H1 (cell line): ENCODE results near the gene GIGYF2. TPM values are rescaled to one million over a fixed set of nuclear protein-coding genes. Genes with fewer than 3 reads are reported as not detected.

Source experiments
- CTCF ChIA-PET: fragments of 300-600 bp; sonication (Branson Sonifier 250); formaldehyde crosslinking; loops from one replicate; lab custom pipeline; 2021; ENCODE audit not compliant: partially characterized antibody; lab: Charles Lee
- POLR2A ChIA-PET: fragments of 300-600 bp; sonication (Branson Sonifier 250); formaldehyde crosslinking; loops from one replicate; lab custom pipeline; 2021; ENCODE audit warnings: inconsistent platforms; ENCODE audit not compliant: partially characterized antibody; lab: Charles Lee
- DNase-seq, 2 experiments: peaks; one replicate each; pipeline versions ENCODE4 v3.0.0 to v3.0.0-alpha.2; 2010 to 2022; ENCODE audit warnings: low spot score in 2 of 2, low read depth in 1 of 2, mixed read lengths in 1 of 2
- FAIRE-seq: peaks from 2 replicates; lab custom pipeline; 2011; peaks lifted over from hg19 to GRCh38; lab: Jason Lieb, UNC
- H2AFZ ChIP-seq: 2 replicates; pipeline ENCODE4 v1.8.1; 2012; ENCODE audit warnings: low read length, inconsistent platforms
- H2AK5ac ChIP-seq: 2 replicates; pipeline ENCODE4 v1.6.1; 2013; ENCODE audit warnings: low read depth, low read length
- H2BK120ac ChIP-seq: replicated peaks from 2 replicates; pipeline ENCODE3; 2013; ENCODE audit warnings: low read depth, low read length, inconsistent platforms
- H2BK12ac ChIP-seq: 2 replicates; pipeline ENCODE4 v1.6.1; 2013; ENCODE audit warnings: low read depth, low read length
- H2BK15ac ChIP-seq: 2 replicates; pipeline ENCODE4 v1.6.1; 2013; ENCODE audit warnings: low read length
- H2BK20ac ChIP-seq: 2 replicates; pipeline ENCODE4 v1.6.1; 2013; ENCODE audit warnings: low read length
- H2BK5ac ChIP-seq: 2 replicates; pipeline ENCODE4 v1.6.1; 2013; ENCODE audit warnings: low read depth, low read length
- H3K14ac ChIP-seq: 2 replicates; pipeline ENCODE4 v1.6.1; 2013; ENCODE audit warnings: inconsistent platforms; ENCODE audit not compliant: insufficient read length
- H3K18ac ChIP-seq: 2 replicates; pipeline ENCODE4 v1.6.1; 2013; ENCODE audit warnings: low read length; ENCODE audit errors: extremely low read depth
- H3K23ac ChIP-seq: 2 replicates; pipeline ENCODE4 v1.6.1; 2013; ENCODE audit warnings: inconsistent platforms; ENCODE audit not compliant: insufficient read length
- H3K23me2 ChIP-seq: 2 replicates; pipeline ENCODE4 v1.6.1; 2013; ENCODE audit warnings: low read depth, low read length
- H3K27ac ChIP-seq: 2 replicates; pipeline ENCODE4 v1.6.1; 2011; ENCODE audit warnings: low read depth, low read length, inconsistent platforms
- H3K27me3 ChIP-seq, 4 experiments: replicated peaks in 1 of 4; 1 replicate in 1 of 4; 2 replicates in 3 of 4; pipeline versions ENCODE4 v1.6.1 to v1.8.1; 2011 to 2013; ENCODE audit warnings: low read length in 3 of 4, mild to moderate bottlenecking in 3 of 4, inconsistent platforms in 2 of 4, mixed read lengths in 2 of 4, moderate library complexity in 1 of 4; ENCODE audit not compliant: control insufficient read depth in 3 of 4, insufficient read depth in 3 of 4; ENCODE audit errors: extremely low read depth in 1 of 4
- H3K36me3 ChIP-seq, 4 experiments: 2 replicates each; pipeline versions ENCODE4 v1.6.1 to v1.8.1; 2011 to 2013; ENCODE audit warnings: mild to moderate bottlenecking in 4 of 4, low read length in 3 of 4, moderate library complexity in 2 of 4, control low read depth in 1 of 4, inconsistent platforms in 1 of 4; ENCODE audit not compliant: insufficient read depth in 4 of 4, control insufficient read depth in 2 of 4
- H3K4ac ChIP-seq: replicated peaks from 2 replicates; pipeline ENCODE3; 2013; ENCODE audit warnings: low read length, low read depth, mixed read lengths, inconsistent platforms; ENCODE audit not compliant: insufficient read length
- H3K4me1 ChIP-seq, 4 experiments: replicated peaks in 1 of 4; 1 replicate in 1 of 4; 2 replicates in 3 of 4; pipeline versions ENCODE4 v1.6.1 to v1.8.1; 2011 to 2013; ENCODE audit warnings: low read length in 3 of 4, inconsistent platforms in 2 of 4, mixed read lengths in 1 of 4; ENCODE audit not compliant: insufficient read depth in 4 of 4, control insufficient read depth in 3 of 4
- H3K4me2 ChIP-seq, 2 experiments: 2 replicates each; pipeline versions ENCODE4 v1.6.1 to v1.8.1; 2011 to 2013; ENCODE audit warnings: low read depth in 2 of 2, low read length in 2 of 2, control low read depth in 1 of 2, inconsistent platforms in 1 of 2, mild to moderate bottlenecking in 1 of 2; ENCODE audit not compliant: insufficient read depth in 1 of 2
- H3K4me3 ChIP-seq, 4 experiments: fragments of 200-600, 300-600 bp in 1 of 4; sonication (generic), shearing (Covaris generic), sonication (Bioruptor Twin) in 1 of 4; 2 replicates each; pipeline versions ENCODE4 v1.5.1 to v1.8.1; 2011 to 2016; ENCODE audit warnings: low read length in 4 of 4, low read depth in 3 of 4, control low read depth in 2 of 4, inconsistent platforms in 2 of 4, mild to moderate bottlenecking in 2 of 4, mixed read lengths in 1 of 4, moderate library complexity in 1 of 4; ENCODE audit not compliant: insufficient read depth in 2 of 4; ENCODE audit errors: extremely low read depth in 1 of 4
- H3K56ac ChIP-seq: replicated peaks from 2 replicates; pipeline ENCODE3; 2013; ENCODE audit warnings: low read depth, mild to moderate bottlenecking, mixed read lengths, low read length, inconsistent platforms; ENCODE audit not compliant: insufficient read length
- H3K79me1 ChIP-seq: 2 replicates; pipeline ENCODE4 v1.6.1; 2013; ENCODE audit warnings: low read depth, low read length, control low read depth
- H3K79me2 ChIP-seq, 2 experiments: 2 replicates each; pipeline versions ENCODE4 v1.6.1 to v1.8.1; 2012 to 2013; ENCODE audit warnings: low read length in 2 of 2, mild to moderate bottlenecking in 2 of 2, inconsistent platforms in 1 of 2; ENCODE audit not compliant: insufficient read depth in 2 of 2, control insufficient read depth in 1 of 2
- H3K9ac ChIP-seq, 4 experiments: replicated peaks in 1 of 4; 1 replicate in 1 of 4; 2 replicates in 3 of 4; pipeline versions ENCODE4 v1.6.1 to v1.8.1; 2011 to 2013; ENCODE audit warnings: low read depth in 3 of 4, low read length in 3 of 4, control low read depth in 2 of 4, mild to moderate bottlenecking in 2 of 4, moderate library complexity in 2 of 4, inconsistent platforms in 1 of 4; ENCODE audit errors: extremely low read depth in 1 of 4
- H3K9me3 ChIP-seq, 2 experiments: 2 replicates each; pipeline versions ENCODE4 v1.6.1 to v1.8.1; 2012 to 2013; ENCODE audit warnings: mild to moderate bottlenecking in 2 of 2, moderate library complexity in 2 of 2, control low read depth in 1 of 2, inconsistent platforms in 1 of 2, low read depth in 1 of 2, low read length in 1 of 2, mixed read lengths in 1 of 2; ENCODE audit not compliant: insufficient read depth in 2 of 2
- H4K20me1 ChIP-seq, 2 experiments: replicated peaks in 1 of 2; 2 replicates each; pipeline versions ENCODE3 to v1.8.1; 2011 to 2013; ENCODE audit warnings: inconsistent platforms in 2 of 2, low read length in 2 of 2, mild to moderate bottlenecking in 1 of 2; ENCODE audit not compliant: insufficient read depth in 2 of 2, control insufficient read depth in 1 of 2
- H4K5ac ChIP-seq: 2 replicates; pipeline ENCODE4 v1.6.1; 2013; ENCODE audit warnings: low read length, low read depth, mixed read lengths, inconsistent platforms; ENCODE audit not compliant: insufficient read length
- H4K8ac ChIP-seq: 2 replicates; pipeline ENCODE4 v1.8.0; 2013; ENCODE audit warnings: mild to moderate bottlenecking, moderate library complexity, low read length, inconsistent platforms; ENCODE audit not compliant: insufficient read depth; ENCODE audit errors: extremely low read depth
- H4K91ac ChIP-seq: replicated peaks from 2 replicates; pipeline ENCODE3; 2013; ENCODE audit warnings: low read length, mixed read lengths, inconsistent platforms; ENCODE audit not compliant: insufficient read length
- BACH1 ChIP-seq: IDR thresholded peaks from 2 replicates; pipeline ENCODE4 v1.6.1; 2012; ENCODE audit warnings: low read length, improper control_type of control experiment
- BCL11A ChIP-seq, 2 experiments: IDR thresholded peaks; one replicate each; pipeline ENCODE4 v1.6.1; 2011; ENCODE audit warnings: low read depth in 2 of 2, low read length in 2 of 2, mild to moderate bottlenecking in 2 of 2
- CBX8 ChIP-seq: fragments of 300-800, 300-1000 bp; sonication (generic); IDR thresholded peaks from 2 replicates; pipeline ENCODE4 v1.7.1; 2016; ENCODE audit warnings: low read depth, low read length, borderline replicate concordance
- CTBP2 ChIP-seq: IDR thresholded peaks from 2 replicates; pipeline ENCODE4 v1.7.0; 2011; ENCODE audit warnings: borderline replicate concordance, mild to moderate bottlenecking, moderate library complexity, mixed read lengths, low read length; ENCODE audit not compliant: insufficient read depth, insufficient read length
- GTF2F1 ChIP-seq: IDR thresholded peaks from 2 replicates; pipeline ENCODE4 v1.6.1; 2012; ENCODE audit warnings: low read depth, low read length, improper control_type of control experiment, borderline replicate concordance
- HDAC6 ChIP-seq: IDR thresholded peaks from one replicate; pipeline ENCODE4 v1.7.1; 2012; ENCODE audit warnings: low read depth, mild to moderate bottlenecking, inconsistent platforms, low read length, moderate library complexity
- KDM4A ChIP-seq: IDR thresholded peaks from one replicate; pipeline ENCODE4 v1.7.1; 2012; ENCODE audit warnings: low read depth, mild to moderate bottlenecking, moderate library complexity, low read length, inconsistent platforms; ENCODE audit not compliant: severe bottlenecking
- NRF1 ChIP-seq: IDR thresholded peaks from 2 replicates; pipeline ENCODE4 v1.6.1; 2011; ENCODE audit warnings: mild to moderate bottlenecking, low read depth, low read length, improper control_type of control experiment
- PHF8 ChIP-seq: fragments of 200-600 bp; sonication (generic); conservative IDR thresholded peaks from 2 replicates; pipeline ENCODE4 v1.7.1; 2012; ENCODE audit warnings: low read depth, mild to moderate bottlenecking, inconsistent platforms, low read length, moderate library complexity
- RBBP5 ChIP-seq: IDR thresholded peaks from 2 replicates; pipeline ENCODE4 v1.7.1; 2012; ENCODE audit warnings: low read depth, mild to moderate bottlenecking, inconsistent platforms, low read length, moderate library complexity, borderline replicate concordance
- TEAD4 ChIP-seq: IDR thresholded peaks from 2 replicates; pipeline ENCODE4 v1.6.1; 2012; ENCODE audit warnings: low read depth, low read length, inconsistent platforms, mixed read lengths
- WGBS, 2 experiments: shearing (Covaris generic) in 1 of 2; methylation state at CpG; one replicate each; pipeline versions ENCODE4 v1.1.6 to v1.1.7; 2013 to 2015; ENCODE audit warnings: low lambda C conversion rate in 2 of 2, mixed read lengths in 2 of 2, inconsistent platforms in 1 of 2, low coverage in 1 of 2, missing lambda C conversion rate in 1 of 2; ENCODE audit not compliant: insufficient replicate concordance in 2 of 2, insufficient coverage in 1 of 2, insufficient read length in 1 of 2; ENCODE audit errors: extremely low coverage in 1 of 2, missing lambda C conversion rate in 1 of 2; 5-methylcytosine and 5-hydroxymethylcytosine counted together
- polyA plus RNA-seq, 7 experiments: library from polyadenylated mRNA; depleted of rRNA in 3 of 7; stranded (reverse) in 5 of 7; unstranded in 2 of 7; fragments of >200 nt in 5 of 7; fragments of 200-250 nt in 2 of 7; gene quantifications; 1 replicate in 5 of 7; 2 replicates in 1 of 7; 4 replicates in 1 of 7; pipeline versions ENCODE4 v1.2.1 to v1.2.3, GENCODE V29; 2011 to 2013; ENCODE audit warnings: missing spikeins in 2 of 7, mixed read lengths in 2 of 7
- total RNA-seq: library from RNA; stranded (reverse); fragmentation: NEBNext Ultra II Directional; extraction: Animal tissue kit (Norgen Biotek cat#: 25700); gene quantifications from 2 replicates; pipeline ENCODE4 v1.2.1, GENCODE V29; 2021
- TF ChIP-seq, protein P1 (sequence below): IDR thresholded peaks from 2 replicates; pipeline ENCODE4 v1.6.1; 2012; ENCODE audit warnings: inconsistent platforms
- TF ChIP-seq, protein P2 (sequence below): IDR thresholded peaks from 2 replicates; pipeline ENCODE4 v1.6.1; 2011; ENCODE audit warnings: low read length, improper control_type of control experiment

Gene GIGYF2
- total and polyA plus RNA-seq, 2 of the 8 experiments (the other 6 are each of a cell fraction or from before 2014, with no cell fraction given) = 22.3 to 62.0 TPM

DNA sequence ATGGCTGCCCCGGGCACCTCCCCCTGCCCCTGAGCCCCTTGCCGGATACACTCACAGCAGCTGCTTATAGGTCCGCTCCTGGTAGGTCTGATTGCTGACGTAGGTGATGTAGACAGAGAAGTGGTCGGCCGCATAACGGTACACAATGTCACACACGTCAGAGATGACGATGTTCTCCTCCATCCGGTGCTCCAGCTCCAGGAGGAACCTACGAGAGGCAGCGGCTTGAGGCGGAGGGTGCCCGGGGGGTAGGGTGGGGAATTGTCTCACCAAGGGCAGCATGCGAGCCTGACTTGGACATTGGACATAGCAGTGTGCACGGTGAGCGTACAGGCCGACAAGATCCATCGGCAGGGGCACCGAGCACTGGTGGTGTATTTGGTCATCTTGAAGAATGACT lies 195.7 kb downstream of the GIGYF2 start:
- no peak for DNase-seq
- Histone ChIP-seq H2BK12ac (peak overlapping the region; percentile 3; the same call in 1 of the 2 replicates), H4K8ac (no peak overlapping the region), H3K23ac (no peak overlapping the region), H3K27ac (no peak overlapping the region), H3K4me2 (no peak overlapping the region), H4K5ac (no peak overlapping the region), H4K20me1 (peaks cover 0 to 5% of the 10 kb centered on the region in 2 experiments), H2AK5ac (no peak overlapping the region), H2AFZ (no peak overlapping the region), H3K9ac (no peak overlapping the region), H3K4me1 (peaks cover 0 to 16% (median 10%) of the 10 kb centered on the region in 4 experiments; a peak in 6 of 7 replicates), H3K27me3 (no peaks in the 10 kb centered on the region), H4K91ac (no peak overlapping the region), H3K14ac (no peak overlapping the region), H3K36me3 (no peaks in the 10 kb centered on the region), H3K79me2 (no peaks in the 10 kb centered on the region), H3K79me1 (no peaks in the 10 kb centered on the region), H3K4me3 (no peak overlapping the region), H3K23me2 (peaks cover 6% of the 10 kb centered on the region), H3K9me3 (no peaks in the 10 kb centered on the region), H2BK20ac (no peak overlapping the region), H2BK120ac (no peak overlapping the region), H2BK5ac (no peak overlapping the region), H2BK15ac (no peak overlapping the region), H3K56ac (no peak overlapping the region), H3K4ac (no peak overlapping the region), H3K18ac (no peak overlapping the region)
- no peak for FAIRE-seq
- ChIA-PET POLR2A (no interaction called here), CTCF (interaction anchor here (1.3 kb wide), 1 partner anchor 8 kb away, joined by 3 read pairs; no protein-coding TSS in a partner anchor)
- WGBS, 2 experiments = 92% methylated on average over 19 of the region's 20 CpGs; no CpG with 5 or more reads in 1 of the 2 experiments
- TF ChIP-seq, protein P1, sequence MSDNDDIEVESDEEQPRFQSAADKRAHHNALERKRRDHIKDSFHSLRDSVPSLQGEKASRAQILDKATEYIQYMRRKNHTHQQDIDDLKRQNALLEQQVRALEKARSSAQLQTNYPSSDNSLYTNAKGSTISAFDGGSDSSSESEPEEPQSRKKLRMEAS = no peak
- TF ChIP-seq RBBP5 (no peak), KDM4A (no peak), GTF2F1 (no peak), TEAD4 (no peak), HDAC6 (no peak), PHF8 (no peak), CBX8 (no peak), BACH1 (no peak), NRF1 (no peak), CTBP2 (no peak), BCL11A (IDR thresholded peaks at IDR 0.05; ENCODE audit: low read depth in 2 of 2, low read length in 2 of 2) (no peak)
- TF ChIP-seq, protein P2, sequence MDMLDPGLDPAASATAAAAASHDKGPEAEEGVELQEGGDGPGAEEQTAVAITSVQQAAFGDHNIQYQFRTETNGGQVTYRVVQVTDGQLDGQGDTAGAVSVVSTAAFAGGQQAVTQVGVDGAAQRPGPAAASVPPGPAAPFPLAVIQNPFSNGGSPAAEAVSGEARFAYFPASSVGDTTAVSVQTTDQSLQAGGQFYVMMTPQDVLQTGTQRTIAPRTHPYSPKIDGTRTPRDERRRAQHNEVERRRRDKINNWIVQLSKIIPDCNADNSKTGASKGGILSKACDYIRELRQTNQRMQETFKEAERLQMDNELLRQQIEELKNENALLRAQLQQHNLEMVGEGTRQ = no peak
